AG04450 (cell line): Measurements from ENCODE around the gene ACSL6. TPM values are rescaled to one million over a fixed set of nuclear protein-coding genes. Genes with fewer than 3 reads are reported as not detected.

Experiments
- CTCF ChIA-PET: fragments of 300-600, 350-600 bp; formaldehyde crosslinking; extraction: SDS; loops from one replicate; lab custom pipeline; 2022; ENCODE audit warnings: antibody characterized with exemption, inconsistent platforms; lab: Charles Lee
- POLR2A ChIA-PET: fragments of 350-600 bp; formaldehyde crosslinking; extraction: SDS; loops from one replicate; lab custom pipeline; 2021; ENCODE audit warnings: antibody characterized with exemption, inconsistent platforms; lab: Yijun Ruan, JAX
- DNase-seq: peaks from one replicate; pipeline ENCODE4 v3.0.0-alpha.2; 2011; ENCODE audit warnings: low read depth, low spot score
- H3K27ac ChIP-seq: one replicate; pipeline ENCODE4 v1.5.1; 2012; ENCODE audit warnings: low read depth, low read length, control low read depth
- H3K27me3 ChIP-seq: one replicate; pipeline ENCODE4 v1.6.0; 2012; ENCODE audit warnings: low read length; ENCODE audit not compliant: control insufficient read depth, insufficient read depth
- H3K4me3 ChIP-seq: 2 replicates; pipeline ENCODE4 v1.5.1; 2011; ENCODE audit warnings: mild to moderate bottlenecking, low read depth, low read length, control low read depth
- H3K9me3 ChIP-seq: 2 replicates; pipeline ENCODE4 v1.5.1; 2012; ENCODE audit warnings: low read length; ENCODE audit not compliant: control insufficient read depth, insufficient read depth
- polyA plus RNA-seq: library from polyadenylated mRNA; depleted of rRNA; stranded (reverse); fragments of >200 nt; gene quantifications from 2 replicates; pipeline ENCODE4 v1.2.3, GENCODE V29; 2011
- TF ChIP-seq, protein P1 (sequence below): IDR thresholded peaks from 2 replicates; pipeline ENCODE4 v1.5.1; 2011; ENCODE audit warnings: low read depth, low read length, control low read depth, inconsistent platforms

Gene ACSL6
- polyA plus RNA-seq, 1 experiment, result not detected

DNA sequence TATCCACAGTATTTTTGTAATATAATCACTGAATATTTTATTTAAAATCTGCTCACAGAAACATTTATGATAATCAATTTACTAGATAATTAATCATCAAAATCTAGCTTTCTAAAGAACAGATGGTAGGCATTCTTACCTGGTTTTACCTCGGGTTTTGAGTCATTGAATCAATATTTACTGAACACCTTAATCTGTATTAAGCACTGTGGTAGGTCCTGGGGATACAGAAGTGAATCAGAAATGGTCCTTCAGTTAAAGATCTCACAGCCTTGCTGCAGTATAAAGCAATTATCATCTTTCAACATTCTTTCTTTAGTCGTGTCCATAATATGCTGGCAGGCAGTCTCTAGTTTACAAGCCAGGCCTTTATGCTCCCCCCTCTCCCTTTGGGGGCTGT is 64.0 kb downstream of the ACSL6 start:
- H3K27me3 ChIP-seq, result peaks cover 3% of the 10 kb centered on the region
- no peak for DNase-seq
- TF ChIP-seq, protein P1, sequence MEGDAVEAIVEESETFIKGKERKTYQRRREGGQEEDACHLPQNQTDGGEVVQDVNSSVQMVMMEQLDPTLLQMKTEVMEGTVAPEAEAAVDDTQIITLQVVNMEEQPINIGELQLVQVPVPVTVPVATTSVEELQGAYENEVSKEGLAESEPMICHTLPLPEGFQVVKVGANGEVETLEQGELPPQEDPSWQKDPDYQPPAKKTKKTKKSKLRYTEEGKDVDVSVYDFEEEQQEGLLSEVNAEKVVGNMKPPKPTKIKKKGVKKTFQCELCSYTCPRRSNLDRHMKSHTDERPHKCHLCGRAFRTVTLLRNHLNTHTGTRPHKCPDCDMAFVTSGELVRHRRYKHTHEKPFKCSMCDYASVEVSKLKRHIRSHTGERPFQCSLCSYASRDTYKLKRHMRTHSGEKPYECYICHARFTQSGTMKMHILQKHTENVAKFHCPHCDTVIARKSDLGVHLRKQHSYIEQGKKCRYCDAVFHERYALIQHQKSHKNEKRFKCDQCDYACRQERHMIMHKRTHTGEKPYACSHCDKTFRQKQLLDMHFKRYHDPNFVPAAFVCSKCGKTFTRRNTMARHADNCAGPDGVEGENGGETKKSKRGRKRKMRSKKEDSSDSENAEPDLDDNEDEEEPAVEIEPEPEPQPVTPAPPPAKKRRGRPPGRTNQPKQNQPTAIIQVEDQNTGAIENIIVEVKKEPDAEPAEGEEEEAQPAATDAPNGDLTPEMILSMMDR, result no peak
- no peak overlapping the region for H3K4me3 ChIP-seq
- no peaks in the 10 kb centered on the region; the same call in 1 of the 2 replicates for H3K9me3 ChIP-seq
- ChIA-PET POLR2A (no interaction called here), CTCF (no interaction called here)
- no peak overlapping the region for H3K27ac ChIP-seq

DNA sequence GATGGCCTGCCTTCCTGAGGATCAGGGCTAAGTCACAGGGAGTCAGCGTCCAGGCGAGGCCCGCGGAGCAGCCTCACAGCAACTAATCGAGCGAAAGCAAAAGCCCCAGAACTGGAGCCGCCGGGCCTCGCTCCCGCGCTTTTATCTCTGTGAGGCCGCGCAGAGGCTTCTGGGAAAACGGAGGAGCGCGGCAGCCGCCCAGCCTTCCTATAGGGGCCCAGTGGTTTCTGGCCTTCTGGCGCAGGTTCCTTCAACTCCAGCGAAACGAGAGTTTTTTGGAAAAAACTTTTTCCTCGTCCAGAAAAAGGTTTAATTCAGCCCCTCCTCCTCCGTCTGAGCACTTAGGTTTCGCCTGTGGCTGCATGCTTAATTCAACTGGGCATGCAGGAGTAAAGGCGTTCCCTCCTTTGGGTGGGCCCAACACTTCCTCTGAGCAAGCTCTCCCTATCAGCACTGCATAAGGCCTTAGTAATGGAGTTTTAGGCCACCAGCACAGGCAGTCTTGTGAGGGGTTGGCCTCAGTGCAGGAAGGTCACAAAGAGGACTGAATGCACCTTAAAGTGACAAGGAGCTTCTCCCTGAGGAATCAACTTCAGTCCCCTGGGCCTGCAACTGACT is 65.8 kb downstream of the ACSL6 start, which contains the start of gene MEIKIN:
Gene MEIKIN (minus strand): TSS at position 113 of the 618 bp plus-strand sequence. CDS start 158 bp downstream, outside the sequence.
- Histone ChIP-seq H3K4me3 (no peak within 1 kb of the TSS), H3K27ac (no peak within 1 kb of the TSS), H3K27me3 (peaks cover 3% of the 10 kb centered on the region), H3K9me3 (no peaks in the 10 kb centered on the region; the same call in 1 of the 2 replicates)
- TF ChIP-seq, protein P1, result no peak
- CTCF ChIA-PET, result no interaction called here
- DNase-seq, result no peak
- POLR2A ChIA-PET, result no interaction called here

DNA sequence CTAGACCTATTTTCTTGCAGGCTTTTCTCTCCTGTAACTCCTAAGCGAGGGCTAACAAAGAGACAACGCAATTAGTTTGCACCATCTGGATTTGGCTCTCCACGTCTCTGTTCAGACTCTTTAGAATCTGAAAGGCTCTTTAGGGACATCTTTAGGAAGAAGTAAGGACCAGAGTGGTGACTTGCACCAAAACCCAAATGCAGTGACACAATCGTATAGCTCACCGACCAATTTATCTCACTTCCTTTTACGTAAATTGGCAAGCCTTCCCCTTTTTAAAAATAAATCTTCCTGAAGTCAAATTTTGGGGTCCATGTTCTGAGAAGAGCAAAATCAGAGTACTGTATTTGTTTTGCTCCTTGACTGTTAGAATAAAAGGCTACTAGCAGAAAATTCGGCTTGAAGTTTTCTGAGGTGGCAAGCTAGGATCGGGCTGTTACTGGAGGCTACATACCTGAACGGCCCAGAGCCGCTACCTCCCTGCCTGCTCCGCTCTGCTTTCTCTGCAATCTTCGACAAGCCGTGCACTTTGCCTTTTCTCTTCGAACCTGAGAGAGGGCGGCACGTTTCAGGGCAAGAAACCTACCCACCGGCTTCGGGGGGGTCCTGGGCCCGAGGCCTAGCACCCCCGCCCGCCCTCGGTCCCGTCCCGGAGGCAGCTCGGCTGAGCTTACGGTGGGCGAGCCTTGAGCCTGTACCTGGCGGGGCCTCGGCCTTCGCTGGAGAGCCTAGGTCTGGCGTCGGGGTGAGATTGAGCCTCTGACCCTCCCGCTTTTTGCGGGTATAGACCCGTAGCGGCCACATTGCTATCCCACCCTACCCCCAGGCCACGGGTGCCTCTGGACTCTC is 66.5 kb downstream of the ACSL6 start:
- Histone ChIP-seq H3K4me3 (no peak overlapping the region), H3K27ac (no peak overlapping the region), H3K9me3 (no peaks in the 10 kb centered on the region; the same call in 1 of the 2 replicates), H3K27me3 (peaks cover 3% of the 10 kb centered on the region)
- CTCF ChIA-PET, result no interaction called here
- no peak for DNase-seq
- TF ChIP-seq, protein P1, result no peak
- POLR2A ChIA-PET, result no interaction called here

DNA sequence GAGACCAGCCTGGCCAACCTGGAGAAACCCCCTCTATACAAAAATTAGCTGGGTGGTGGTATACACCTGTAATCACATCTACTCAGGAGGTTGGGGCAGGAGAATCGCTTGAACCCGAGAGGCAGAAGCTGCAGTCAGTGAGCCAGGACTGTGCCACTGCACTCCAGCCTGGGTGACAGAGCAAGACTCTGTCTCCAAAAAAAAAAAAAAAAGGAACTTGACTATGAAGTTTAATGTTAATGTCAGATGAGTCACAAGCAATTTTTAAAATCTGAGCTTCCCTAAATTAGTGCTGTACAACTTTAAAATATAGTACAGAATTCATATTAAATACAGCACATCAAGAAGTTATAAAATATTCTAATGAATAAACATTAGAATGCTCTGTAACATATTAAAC is 67.5 kb downstream of the ACSL6 start:
- TF ChIP-seq, protein P1, result no peak
- ChIA-PET POLR2A (no interaction called here), CTCF (no interaction called here)
- no peak for DNase-seq
- H3K9me3 ChIP-seq, result no peaks in the 10 kb centered on the region; the same call in 1 of the 2 replicates
- H3K4me3 ChIP-seq, result no peak overlapping the region
- H3K27ac ChIP-seq, result no peak overlapping the region
- H3K27me3 ChIP-seq, result peaks cover 3% of the 10 kb centered on the region

DNA sequence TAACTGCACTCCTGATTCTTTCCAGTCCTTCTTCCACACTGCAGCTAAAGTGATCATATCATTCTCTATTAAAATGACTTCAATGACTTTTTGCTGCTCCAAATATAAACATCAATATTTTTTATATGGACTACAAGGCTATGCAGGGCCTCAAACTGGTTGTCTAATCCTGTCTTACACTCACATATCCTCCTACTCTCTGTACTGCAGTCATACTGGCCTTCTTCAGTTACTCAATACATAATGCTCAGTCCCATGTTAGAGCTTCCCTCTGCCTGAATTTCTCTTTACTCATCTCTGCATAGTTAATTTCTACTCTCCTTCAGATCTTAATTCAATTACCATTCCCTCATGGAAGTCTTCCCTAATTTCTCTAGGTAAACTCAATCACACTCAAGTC is 69.4 kb downstream of the ACSL6 start:
- H3K9me3 ChIP-seq, result no peaks in the 10 kb centered on the region; the same call in 1 of the 2 replicates
- H3K4me3 ChIP-seq, result no peak overlapping the region
- no peak for DNase-seq
- POLR2A ChIA-PET, result no interaction called here
- TF ChIP-seq, protein P1, result no peak
- no peak overlapping the region for H3K27ac ChIP-seq
- CTCF ChIA-PET, result no interaction called here
- H3K27me3 ChIP-seq, result peaks cover 3% of the 10 kb centered on the region
